NCI-H460 (cell line): ENCODE measurements around the gene TRMT10C. TPM values are rescaled to one million over a fixed set of nuclear protein-coding genes. Genes with fewer than 3 reads are reported as not detected.

ENCODE experiments used
- DNase-seq: peaks from one replicate; pipeline ENCODE4 v3.0.0-alpha.2; 2016; ENCODE audit warnings: low read depth; ENCODE audit errors: extremely low read depth
- small RNA-seq, 2 experiments: library from RNA; depleted of rRNA; stranded (forward); fragments of <200 nt; gene quantifications; one replicate each; pipeline ENCODE3, GENCODE V24; 2014
- total RNA-seq: library from RNA; depleted of rRNA; stranded (reverse); fragments of >200 nt; shearing (Covaris generic); gene quantifications from 2 replicates; pipeline ENCODE4 v1.2.3, GENCODE V29; 2014; rRNA removed

The TRMT10C gene
- total RNA-seq, 1 experiment from 2014 or later = 42.0 TPM

DNA sequence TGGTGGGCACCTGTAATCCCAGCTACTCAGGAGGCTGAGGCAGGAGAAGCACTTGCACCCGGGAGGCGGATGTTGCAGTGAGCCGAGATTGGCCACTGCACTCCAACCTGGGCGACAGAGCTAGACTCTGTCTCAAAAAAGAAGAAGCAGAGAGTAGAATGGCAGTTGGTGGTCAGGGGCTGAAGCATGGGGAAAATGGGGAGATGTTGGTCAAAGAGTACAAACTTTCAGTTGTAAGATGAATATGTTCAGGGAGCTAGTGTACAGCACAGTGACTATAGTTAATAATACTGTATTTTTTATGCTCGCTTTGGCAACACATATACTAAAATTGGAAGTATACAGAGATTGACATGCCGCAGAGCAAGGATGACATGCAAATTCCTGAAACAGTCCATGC lies 53.9 kb downstream of the TRMT10C start:
- DNase-seq = no peak

Small RNA genes within 50 kb of the gene (small RNA-seq; reads per million reads assigned to genes)
- gene RNU6-1256P = 0 reads per million in 2 experiments

Other genes with a start within 250 kb of the TRMT10C start
- gene IMPG2, start 241.3 kb upstream of the TRMT10C start, total RNA-seq = 0.12 TPM in 1 of 2 replicates, not detected in the other
- 12.1 and 12.3 TPM in 2 replicates for gene SENP7, start 48.7 kb upstream of the TRMT10C start, total RNA-seq
- gene PCNP, start 12.3 kb downstream of the TRMT10C start, total RNA-seq = 88.8 and 97.0 TPM in 2 replicates
- gene ZBTB11, start 115.3 kb downstream of the TRMT10C start, total RNA-seq = 22.5 and 23.8 TPM in 2 replicates
- 2,475 and 2,743 TPM in 2 replicates for gene RPL24, start 124.8 kb downstream of the TRMT10C start, total RNA-seq
- gene CEP97, start 162.7 kb downstream of the TRMT10C start, total RNA-seq = 13.6 and 14.9 TPM in 2 replicates
- 17.1 and 22.6 TPM in 2 replicates for gene NXPE3, start 217.3 kb downstream of the TRMT10C start, total RNA-seq